ENCODE data around the gene TGFB1I1. TPM values are rescaled to one million over a fixed set of nuclear protein-coding genes. Genes with fewer than 3 reads are reported as not detected.
"Not testable (repeated sequence)": the region's sequence is repeated elsewhere in the genome, so short reads cannot be mapped to it uniquely, and the experiment has no call there.

Gene TGFB1I1
- total and polyA plus RNA-seq, 2 experiments from 2014 or later, result 4.1 to 4.2 TPM

GRCh38 chr16:31483081-31483480 lies 11.1 kb downstream of the TGFB1I1 start, which contains the start of gene SLC5A2 (continued):
- TF ChIP-seq, protein P1, sequence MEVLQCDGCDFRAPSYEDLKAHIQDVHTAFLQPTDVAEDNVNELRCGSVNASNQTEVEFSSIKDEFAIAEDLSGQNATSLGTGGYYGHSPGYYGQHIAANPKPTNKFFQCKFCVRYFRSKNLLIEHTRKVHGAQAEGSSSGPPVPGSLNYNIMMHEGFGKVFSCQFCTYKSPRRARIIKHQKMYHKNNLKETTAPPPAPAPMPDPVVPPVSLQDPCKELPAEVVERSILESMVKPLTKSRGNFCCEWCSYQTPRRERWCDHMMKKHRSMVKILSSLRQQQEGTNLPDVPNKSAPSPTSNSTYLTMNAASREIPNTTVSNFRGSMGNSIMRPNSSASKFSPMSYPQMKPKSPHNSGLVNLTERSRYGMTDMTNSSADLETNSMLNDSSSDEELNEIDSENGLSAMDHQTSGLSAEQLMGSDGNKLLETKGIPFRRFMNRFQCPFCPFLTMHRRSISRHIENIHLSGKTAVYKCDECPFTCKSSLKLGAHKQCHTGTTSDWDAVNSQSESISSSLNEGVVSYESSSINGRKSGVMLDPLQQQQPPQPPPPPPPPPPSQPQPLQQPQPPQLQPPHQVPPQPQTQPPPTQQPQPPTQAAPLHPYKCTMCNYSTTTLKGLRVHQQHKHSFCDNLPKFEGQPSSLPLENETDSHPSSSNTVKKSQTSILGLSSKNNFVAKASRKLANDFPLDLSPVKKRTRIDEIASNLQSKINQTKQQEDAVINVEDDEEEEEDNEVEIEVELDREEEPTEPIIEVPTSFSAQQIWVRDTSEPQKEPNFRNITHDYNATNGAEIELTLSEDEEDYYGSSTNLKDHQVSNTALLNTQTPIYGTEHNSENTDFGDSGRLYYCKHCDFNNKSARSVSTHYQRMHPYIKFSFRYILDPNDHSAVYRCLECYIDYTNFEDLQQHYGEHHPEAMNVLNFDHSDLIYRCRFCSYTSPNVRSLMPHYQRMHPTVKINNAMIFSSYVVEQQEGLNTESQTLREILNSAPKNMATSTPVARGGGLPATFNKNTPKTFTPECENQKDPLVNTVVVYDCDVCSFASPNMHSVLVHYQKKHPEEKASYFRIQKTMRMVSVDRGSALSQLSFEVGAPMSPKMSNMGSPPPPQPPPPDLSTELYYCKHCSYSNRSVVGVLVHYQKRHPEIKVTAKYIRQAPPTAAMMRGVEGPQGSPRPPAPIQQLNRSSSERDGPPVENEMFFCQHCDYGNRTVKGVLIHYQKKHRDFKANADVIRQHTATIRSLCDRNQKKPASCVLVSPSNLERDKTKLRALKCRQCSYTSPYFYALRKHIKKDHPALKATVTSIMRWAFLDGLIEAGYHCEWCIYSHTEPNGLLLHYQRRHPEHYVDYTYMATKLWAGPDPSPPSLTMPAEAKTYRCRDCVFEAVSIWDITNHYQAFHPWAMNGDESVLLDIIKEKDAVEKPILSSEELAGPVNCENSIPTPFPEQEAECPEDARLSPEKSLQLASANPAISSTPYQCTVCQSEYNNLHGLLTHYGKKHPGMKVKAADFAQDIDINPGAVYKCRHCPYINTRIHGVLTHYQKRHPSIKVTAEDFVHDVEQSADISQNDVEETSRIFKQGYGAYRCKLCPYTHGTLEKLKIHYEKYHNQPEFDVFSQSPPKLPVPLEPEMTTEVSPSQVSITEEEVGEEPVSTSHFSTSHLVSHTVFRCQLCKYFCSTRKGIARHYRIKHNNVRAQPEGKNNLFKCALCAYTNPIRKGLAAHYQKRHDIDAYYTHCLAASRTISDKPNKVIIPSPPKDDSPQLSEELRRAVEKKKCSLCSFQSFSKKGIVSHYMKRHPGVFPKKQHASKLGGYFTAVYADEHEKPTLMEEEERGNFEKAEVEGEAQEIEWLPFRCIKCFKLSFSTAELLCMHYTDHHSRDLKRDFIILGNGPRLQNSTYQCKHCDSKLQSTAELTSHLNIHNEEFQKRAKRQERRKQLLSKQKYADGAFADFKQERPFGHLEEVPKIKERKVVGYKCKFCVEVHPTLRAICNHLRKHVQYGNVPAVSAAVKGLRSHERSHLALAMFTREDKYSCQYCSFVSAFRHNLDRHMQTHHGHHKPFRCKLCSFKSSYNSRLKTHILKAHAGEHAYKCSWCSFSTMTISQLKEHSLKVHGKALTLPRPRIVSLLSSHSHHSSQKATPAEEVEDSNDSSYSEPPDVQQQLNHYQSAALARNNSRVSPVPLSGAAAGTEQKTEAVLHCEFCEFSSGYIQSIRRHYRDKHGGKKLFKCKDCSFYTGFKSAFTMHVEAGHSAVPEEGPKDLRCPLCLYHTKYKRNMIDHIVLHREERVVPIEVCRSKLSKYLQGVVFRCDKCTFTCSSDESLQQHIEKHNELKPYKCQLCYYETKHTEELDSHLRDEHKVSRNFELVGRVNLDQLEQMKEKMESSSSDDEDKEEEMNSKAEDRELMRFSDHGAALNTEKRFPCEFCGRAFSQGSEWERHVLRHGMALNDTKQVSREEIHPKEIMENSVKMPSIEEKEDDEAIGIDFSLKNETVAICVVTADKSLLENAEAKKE (CRISPR knock-in tag; IDR thresholded peaks at IDR 0.05), result no peak
- TF ChIP-seq EZH2phosphoT487 (IDR thresholded peaks at IDR 0.05; ENCODE audit: unreplicated experiment) (no peak), CREB1 (CRISPR knock-in tag; IDR thresholded peaks at IDR 0.05; ENCODE audit: low read depth) (no peak), NANOG (IDR thresholded peaks at IDR 0.05; ENCODE audit: borderline replicate concordance) (no peak), ZNF331 (CRISPR knock-in tag; IDR thresholded peaks at IDR 0.05; ENCODE audit: low read depth) (no peak)
- TF ChIP-seq, protein P2, sequence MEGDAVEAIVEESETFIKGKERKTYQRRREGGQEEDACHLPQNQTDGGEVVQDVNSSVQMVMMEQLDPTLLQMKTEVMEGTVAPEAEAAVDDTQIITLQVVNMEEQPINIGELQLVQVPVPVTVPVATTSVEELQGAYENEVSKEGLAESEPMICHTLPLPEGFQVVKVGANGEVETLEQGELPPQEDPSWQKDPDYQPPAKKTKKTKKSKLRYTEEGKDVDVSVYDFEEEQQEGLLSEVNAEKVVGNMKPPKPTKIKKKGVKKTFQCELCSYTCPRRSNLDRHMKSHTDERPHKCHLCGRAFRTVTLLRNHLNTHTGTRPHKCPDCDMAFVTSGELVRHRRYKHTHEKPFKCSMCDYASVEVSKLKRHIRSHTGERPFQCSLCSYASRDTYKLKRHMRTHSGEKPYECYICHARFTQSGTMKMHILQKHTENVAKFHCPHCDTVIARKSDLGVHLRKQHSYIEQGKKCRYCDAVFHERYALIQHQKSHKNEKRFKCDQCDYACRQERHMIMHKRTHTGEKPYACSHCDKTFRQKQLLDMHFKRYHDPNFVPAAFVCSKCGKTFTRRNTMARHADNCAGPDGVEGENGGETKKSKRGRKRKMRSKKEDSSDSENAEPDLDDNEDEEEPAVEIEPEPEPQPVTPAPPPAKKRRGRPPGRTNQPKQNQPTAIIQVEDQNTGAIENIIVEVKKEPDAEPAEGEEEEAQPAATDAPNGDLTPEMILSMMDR (conservative IDR thresholded peaks at IDR 0.05; ENCODE audit: low read depth in 2 of 2), result no peak

DNA sequence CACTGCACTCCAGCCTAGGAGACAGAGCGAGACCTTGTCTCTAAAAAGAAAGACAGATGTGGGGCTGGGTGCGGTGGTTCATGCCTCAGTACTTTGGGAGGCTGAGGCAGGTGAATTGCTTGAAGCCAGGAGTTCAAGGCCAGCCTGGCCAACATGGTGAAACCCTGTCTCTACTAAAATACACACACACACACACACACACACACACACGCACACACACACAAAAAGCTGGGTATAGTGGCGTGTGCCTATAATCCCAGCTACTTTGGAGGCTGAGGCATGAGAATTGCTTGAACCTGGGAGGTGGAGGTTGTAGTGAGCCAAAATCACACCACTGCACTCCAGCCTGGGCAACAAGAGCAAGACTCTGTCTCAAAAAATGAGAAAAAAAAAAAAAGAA lies 12.1 kb downstream of the TGFB1I1 start:
- H3K27me3 ChIP-seq (ENCODE audit: insufficient read depth), result peaks cover 76% of the 10 kb centered on the region
- not testable (repeated sequence) for H2AFZ ChIP-seq; H3K9me3 Mint-ChIP-seq; H3K4me3 Mint-ChIP-seq; DNase-seq (ENCODE audit: low spot score); H3K9me2 ChIP-seq (ENCODE audit: insufficient read depth); H3K27ac Mint-ChIP-seq; H3K4me2 ChIP-seq; H4K20me1 ChIP-seq (replicated peaks; ENCODE audit: insufficient read depth); H3K79me2 ChIP-seq (replicated peaks; ENCODE audit: insufficient read depth); H3K36me3 ChIP-seq (ENCODE audit: insufficient read depth); H3K36me3 Mint-ChIP-seq (ENCODE audit: low read depth); H3K4me1 ChIP-seq (ENCODE audit: insufficient read depth); ATAC-seq; H3K4me3 ChIP-seq; H3F3A ChIP-seq (replicated peaks; ENCODE audit: low read depth); H3K27ac ChIP-seq (ENCODE audit: low read depth)
- Mint-ChIP-seq H3K4me1 (peaks cover 12% of the 10 kb centered on the region; the same call in 2 of the 3 replicates), H3K27me3 (ENCODE audit: insufficient read depth, low read depth, poor library complexity) (peaks cover 56% of the 10 kb centered on the region)

Data from GM23338 (cell line).